Measurements from ENCODE around the gene KXD1.

KXD1 gene

DNA sequence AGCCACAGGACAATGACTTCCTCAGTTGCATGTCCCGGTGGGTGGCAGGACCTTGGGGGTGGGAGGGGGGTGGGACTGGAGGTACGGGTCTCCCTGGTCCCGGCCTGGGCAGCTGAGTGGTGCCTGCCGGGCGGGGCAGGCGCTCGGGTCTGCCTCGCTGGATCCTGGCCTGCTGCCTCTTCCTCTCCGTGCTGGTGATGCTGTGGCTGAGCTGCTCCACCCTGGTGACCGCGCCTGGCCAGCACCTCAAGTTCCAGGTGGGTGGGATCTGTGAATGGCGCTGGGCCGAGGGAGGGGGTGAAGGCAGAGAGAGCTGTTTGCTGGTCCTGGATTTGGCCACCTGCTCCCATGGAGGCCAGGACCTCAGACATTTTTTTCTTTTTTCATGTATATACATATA is 60.6 kb downstream of the KXD1 start:
- DNase-seq: no peak

Measured in midbrain (tissue), 1 donor.